AG08396 (cell line): ENCODE measurements around the gene WDR26.
A peak's percentile ranks its signal among the peaks of the same experiment; 100 is the strongest.
"Not testable (repeated sequence)": the region's sequence is repeated elsewhere in the genome, so short reads cannot be mapped to it uniquely, and the experiment has no call there.

ENCODE experiments used
- DNase-seq: peaks from one replicate; pipeline ENCODE4 v3.0.0; 2012; ENCODE audit warnings: low spot score, mixed read lengths

The WDR26 gene

DNA sequence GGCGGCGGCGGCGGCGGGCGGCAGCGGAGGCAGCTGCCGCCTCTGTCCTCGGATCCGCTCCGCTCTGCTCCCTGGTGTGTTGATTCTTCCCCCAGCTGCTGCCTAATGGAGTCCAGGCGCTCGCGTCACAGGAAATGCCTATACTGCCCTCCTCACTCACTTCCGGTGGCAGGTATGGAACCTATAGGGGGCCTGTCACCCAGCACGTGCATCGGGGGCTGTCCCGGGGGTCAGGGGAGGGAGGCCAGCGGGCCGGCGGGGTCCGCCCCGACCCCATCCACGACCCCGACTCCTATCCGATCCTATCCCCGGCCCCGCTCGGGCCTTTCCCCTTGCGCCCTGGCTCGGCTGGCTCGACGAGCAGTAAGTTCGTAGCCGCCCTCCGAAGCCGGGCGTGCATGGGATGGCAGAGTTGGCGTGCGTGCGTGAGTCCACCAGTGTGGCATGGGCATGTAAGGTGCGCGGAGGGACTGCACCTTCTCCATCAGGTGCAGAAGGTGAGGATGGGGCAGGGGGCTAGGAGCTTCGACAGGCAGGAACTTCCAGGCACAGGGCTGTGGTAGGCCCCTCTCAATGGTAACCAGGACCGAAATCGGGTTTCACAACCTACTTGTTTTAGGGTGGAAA, at the start of gene WDR26:
TSS of gene WDR26 (minus strand) at position 107 of the 627 bp plus-strand sequence.
- peak; percentile 80 for DNase-seq

- DNase-seq = not testable (repeated sequence)
Measured at GRCh38 chr1:224483206-224483605, 48.6 kb upstream of the WDR26 start.

DNA sequence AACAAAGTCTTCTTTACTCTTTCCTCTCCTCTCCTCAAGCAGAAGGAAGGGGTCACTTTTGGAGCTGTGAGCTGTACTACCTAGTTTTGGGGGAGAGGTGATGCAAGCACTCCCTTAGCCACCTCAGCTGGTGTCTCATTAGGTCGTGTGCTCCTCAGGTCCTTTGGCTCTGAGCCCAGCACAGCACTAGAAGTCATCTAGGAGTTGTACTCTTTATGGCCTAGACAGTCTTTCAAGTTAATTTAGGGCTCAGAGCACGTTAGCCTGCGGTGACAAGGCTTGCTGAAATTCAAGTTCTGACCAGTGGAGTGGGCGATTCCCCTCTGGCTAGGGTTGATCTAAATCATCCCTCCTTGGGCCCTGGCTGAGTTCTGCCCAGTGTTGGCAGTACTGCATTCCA, 48.0 kb upstream of the WDR26 start:
- DNase-seq = no peak

DNA sequence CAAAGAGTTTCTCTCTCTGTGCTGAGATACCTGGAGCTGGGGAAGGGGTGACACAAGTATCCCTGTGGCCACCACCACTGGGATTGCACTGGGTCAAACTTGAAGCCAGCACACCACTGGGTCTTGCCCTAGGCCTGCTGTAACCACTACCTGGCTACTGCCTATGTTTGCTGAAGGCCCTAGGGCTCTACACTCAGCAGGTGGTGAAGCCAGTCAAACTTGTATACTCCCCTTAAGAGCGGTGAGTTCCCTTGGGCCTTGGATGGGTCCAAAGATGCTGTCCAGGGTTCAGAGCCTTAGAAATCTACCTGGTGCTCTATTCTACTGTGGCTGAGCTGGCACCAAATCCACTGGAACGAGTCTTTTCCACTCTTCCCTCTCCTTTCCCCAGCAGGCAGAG, 47.0 kb upstream of the WDR26 start:
- DNase-seq = no peak

DNA sequence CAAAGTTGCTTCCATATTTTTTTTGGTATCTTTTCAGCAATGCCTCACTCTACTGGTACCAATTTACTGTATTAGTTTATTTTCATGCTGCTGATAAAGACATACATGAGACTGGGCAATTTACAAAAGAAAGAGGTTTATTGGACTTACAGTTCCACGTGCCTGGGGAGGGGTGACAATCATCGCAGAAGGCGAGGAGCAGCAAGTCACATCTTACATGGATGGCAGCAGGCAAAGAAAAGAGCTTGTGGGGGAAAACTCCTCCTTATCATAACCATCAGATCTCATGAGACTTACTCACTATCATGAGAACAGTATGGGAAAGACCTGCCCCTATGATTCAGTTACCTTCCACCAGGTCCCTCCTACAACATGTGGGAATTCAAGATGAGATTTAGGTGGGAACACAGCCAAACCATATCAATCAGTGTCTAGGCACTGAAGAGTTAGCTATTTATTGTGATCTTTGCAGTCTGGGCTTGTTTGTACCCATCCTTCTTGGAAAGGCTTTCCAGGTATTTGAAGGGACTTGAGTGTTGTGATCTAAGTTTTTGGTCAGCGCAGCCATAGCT, 46.4 kb upstream of the WDR26 start:
- not testable (repeated sequence) for DNase-seq

GRCh38 chr1:224480200-224480599, 45.6 kb upstream of the WDR26 start:
- DNase-seq = not testable (repeated sequence)

- DNase-seq = no peak
Measured at GRCh38 chr1:224472806-224473205, 38.2 kb upstream of the WDR26 start.

DNA sequence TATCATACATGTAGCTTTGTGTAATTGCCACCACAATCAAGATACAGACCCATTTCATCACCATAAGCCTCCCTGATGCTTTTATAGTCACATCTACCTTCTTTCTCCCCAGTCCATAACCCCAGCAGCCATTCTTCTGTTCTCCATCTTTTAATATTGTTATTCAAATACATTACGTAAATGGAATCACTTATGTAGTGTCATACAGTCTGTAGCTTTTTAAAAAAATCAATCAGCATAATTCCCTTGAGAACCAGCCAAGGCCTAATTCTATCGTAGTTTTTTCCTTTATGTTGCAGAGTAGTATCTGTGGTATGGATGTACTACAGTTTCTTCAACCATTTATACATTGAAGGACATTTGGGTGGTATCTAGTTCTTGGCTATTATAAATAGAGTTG, 31.6 kb upstream of the WDR26 start:
- DNase-seq = no peak

GRCh38 chr1:224459966-224460365, 25.4 kb upstream of the WDR26 start:
- no peak for DNase-seq

GRCh38 chr1:224458996-224459395, 24.4 kb upstream of the WDR26 start:
- DNase-seq = no peak

DNA sequence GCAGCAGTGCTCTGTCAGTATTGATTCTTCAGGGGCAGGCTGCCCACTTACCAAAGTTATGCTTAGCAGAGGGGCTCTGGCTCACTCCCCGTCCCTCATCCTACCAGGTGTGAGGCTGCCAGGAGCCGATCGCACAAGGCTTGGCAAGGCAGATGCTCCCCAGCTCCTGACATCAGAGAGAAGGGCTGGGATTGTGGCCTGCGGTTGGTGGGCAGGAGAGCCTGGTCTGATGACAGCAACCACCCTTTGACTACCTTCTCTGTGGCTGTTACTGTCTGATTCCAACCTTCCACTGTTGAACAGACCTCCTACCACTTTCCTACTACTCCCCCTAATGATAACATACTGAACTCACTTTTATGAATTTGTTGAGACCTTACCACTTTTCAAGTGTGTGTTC, 23.7 kb upstream of the WDR26 start:
- DNase-seq = no peak

DNA sequence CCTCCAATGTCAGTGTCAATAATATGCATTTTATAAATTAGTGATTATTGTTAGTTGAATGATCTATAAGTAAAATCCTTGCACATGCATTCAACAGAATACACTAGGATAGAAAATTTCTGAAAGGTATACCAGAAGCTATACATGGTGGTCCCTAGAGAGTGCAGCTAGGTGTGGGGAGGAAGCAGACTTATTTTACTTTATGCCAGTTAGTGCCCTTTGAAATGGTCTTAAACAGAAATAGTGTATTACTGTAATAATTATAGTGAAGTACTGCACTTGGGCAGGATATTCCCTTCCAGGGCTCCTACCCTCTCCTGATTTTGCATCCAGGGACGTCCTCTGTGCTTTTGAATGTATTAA, 23.2 kb upstream of the WDR26 start:
- no peak for DNase-seq

GRCh38 chr1:224456637-224456953, 22.0 kb upstream of the WDR26 start:
- DNase-seq = no peak

GRCh38 chr1:224454402-224455055, 19.9 kb upstream of the WDR26 start:
- no peak for DNase-seq

- no peak for DNase-seq
Measured at GRCh38 chr1:224450561-224451350, 16.2 kb upstream of the WDR26 start.

- DNase-seq = no peak
Measured at GRCh38 chr1:224450159-224450558, 15.6 kb upstream of the WDR26 start.

- no peak for DNase-seq
Measured at GRCh38 chr1:224448453-224449017, 13.9 kb upstream of the WDR26 start.

GRCh38 chr1:224447971-224448370, 13.4 kb upstream of the WDR26 start:
- no peak for DNase-seq

- no peak for DNase-seq
Measured at GRCh38 chr1:224447251-224447650, 12.7 kb upstream of the WDR26 start.

DNA sequence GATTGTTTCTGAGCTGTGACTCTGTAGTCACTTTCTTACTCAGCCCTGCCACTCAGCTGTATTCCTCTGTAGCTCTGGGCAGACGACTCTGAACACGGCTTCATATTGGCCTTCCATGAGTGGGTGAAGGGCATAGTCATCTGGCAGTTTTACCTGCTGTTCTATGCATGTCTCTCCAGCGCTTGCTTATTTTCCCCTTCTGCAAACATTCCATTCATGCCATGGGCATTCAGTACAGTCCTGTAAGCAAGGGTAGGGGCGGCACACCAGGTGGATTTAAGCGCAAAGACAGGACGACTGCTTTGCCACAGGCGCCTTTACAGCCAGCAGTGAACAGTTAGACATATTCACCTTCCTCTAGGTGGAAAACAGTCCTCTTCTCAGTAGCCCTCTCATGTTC, 4.4 kb upstream of the WDR26 start:
- no peak for DNase-seq

GRCh38 chr1:224435999-224436398, 1.4 kb upstream of the WDR26 start:
- DNase-seq = no peak

GRCh38 chr1:224435318-224435763, 744 bp upstream of the WDR26 start:
- DNase-seq = peak; percentile 79
